Activated CD4-positive, CD25-positive, alpha-beta regulatory T cell treated with anti-CD3 and anti-CD28 coated beads, Interleukin-2, amount 50 U/mL, for 24 hours (primary cell): ENCODE data around the gene KRTAP4-3.
"Not testable (repeated sequence)": the region's sequence is repeated elsewhere in the genome, so short reads cannot be mapped to it uniquely, and the experiment has no call there.

Experiments
- ATAC-seq, 2 donors: fragments of 150-1000 bp; cut with Tn5 transposase; one replicate each; pipeline ENCODE4 v1.10.0; 2021; ENCODE audit warnings: mild to moderate bottlenecking in 1 of 2, moderate library complexity in 1 of 2

Gene KRTAP4-3

GRCh38 chr17:41168121-41168520 is at the start of gene KRTAP4-3:
KRTAP4-3 (minus strand) TSS chr17:41168221; CDS start chr17:41168172, 49 bp downstream.
- ATAC-seq, result no peak

- ATAC-seq, result no peak
Measured at GRCh38 chr17:41215681-41216080, 47.7 kb upstream of the KRTAP4-3 start.

GRCh38 chr17:41212524-41213169 is 44.6 kb upstream of the KRTAP4-3 start:
- ATAC-seq, result no peak

- peak in 1 of 2 donors; percentile 24 for ATAC-seq
Measured at GRCh38 chr17:41211845-41212466, 43.9 kb upstream of the KRTAP4-3 start.

- ATAC-seq, result no peak
Measured at GRCh38 chr17:41199421-41200078, 31.5 kb upstream of the KRTAP4-3 start.

GRCh38 chr17:41196068-41196467 is 28.0 kb upstream of the KRTAP4-3 start:
- no peak for ATAC-seq

- ATAC-seq, result no peak
Measured at GRCh38 chr17:41190328-41190727, 22.3 kb upstream of the KRTAP4-3 start.

GRCh38 chr17:41189837-41190318 is 21.9 kb upstream of the KRTAP4-3 start, which contains the start of gene KRTAP9-1:
KRTAP9-1 (plus strand) TSS chr17:41189887; CDS start chr17:41189887, 0 bp downstream.
- not testable (repeated sequence) for ATAC-seq

- ATAC-seq, result no peak
Measured at GRCh38 chr17:41186872-41187271, 18.9 kb upstream of the KRTAP4-3 start.

- ATAC-seq, result no peak
Measured at GRCh38 chr17:41185001-41185400, 17.0 kb upstream of the KRTAP4-3 start.

- ATAC-seq, result no peak
Measured at GRCh38 chr17:41184480-41184961, 16.5 kb upstream of the KRTAP4-3 start, which contains the start of gene KRTAP4-1. KRTAP4-1 (minus strand) TSS chr17:41184911; CDS start chr17:41184854, 57 bp downstream.

GRCh38 chr17:41178843-41179616 is 11.0 kb upstream of the KRTAP4-3 start:
- no peak for ATAC-seq

GRCh38 chr17:41178341-41178740 is 10.3 kb upstream of the KRTAP4-3 start:
- ATAC-seq, result peak in 1 of 2 donors; percentile 30

GRCh38 chr17:41177727-41178271 is 9.8 kb upstream of the KRTAP4-3 start, which contains the start of gene KRTAP4-2:
KRTAP4-2 (minus strand) TSS chr17:41178221; CDS start chr17:41178164, 57 bp downstream.
- no peak for ATAC-seq

GRCh38 chr17:41176744-41177387 is 8.8 kb upstream of the KRTAP4-3 start:
- ATAC-seq, result peak in 1 of 2 donors; percentile 41

- ATAC-seq, result no peak
Measured at GRCh38 chr17:41171886-41172285, 3.9 kb upstream of the KRTAP4-3 start.

GRCh38 chr17:41167561-41167960 is 460 bp downstream of the KRTAP4-3 start:
- ATAC-seq, result no peak

- ATAC-seq, result no peak
Measured at GRCh38 chr17:41163828-41164227, 4.2 kb downstream of the KRTAP4-3 start.

- ATAC-seq, result no peak
Measured at GRCh38 chr17:41160648-41161047, 7.4 kb downstream of the KRTAP4-3 start, which contains the start of gene KRTAP4-4. KRTAP4-4 (minus strand) TSS chr17:41160748; CDS start chr17:41160691, 57 bp downstream.

GRCh38 chr17:41160190-41160589 is 7.8 kb downstream of the KRTAP4-3 start:
- ATAC-seq, result not testable (repeated sequence)

GRCh38 chr17:41153856-41154255 is 14.2 kb downstream of the KRTAP4-3 start:
- ATAC-seq, result no peak
